IPS-NIHi7 (cell line): ENCODE data around the gene ARHGAP42.
"Not testable (repeated sequence)": the region's sequence is repeated elsewhere in the genome, so short reads cannot be mapped to it uniquely, and the experiment has no call there.

Experiments used
- DNase-seq: peaks from one replicate; pipeline ENCODE4 v3.0.0; 2012; ENCODE audit warnings: mixed read lengths; ENCODE audit errors: extremely low spot score

Gene ARHGAP42

DNA sequence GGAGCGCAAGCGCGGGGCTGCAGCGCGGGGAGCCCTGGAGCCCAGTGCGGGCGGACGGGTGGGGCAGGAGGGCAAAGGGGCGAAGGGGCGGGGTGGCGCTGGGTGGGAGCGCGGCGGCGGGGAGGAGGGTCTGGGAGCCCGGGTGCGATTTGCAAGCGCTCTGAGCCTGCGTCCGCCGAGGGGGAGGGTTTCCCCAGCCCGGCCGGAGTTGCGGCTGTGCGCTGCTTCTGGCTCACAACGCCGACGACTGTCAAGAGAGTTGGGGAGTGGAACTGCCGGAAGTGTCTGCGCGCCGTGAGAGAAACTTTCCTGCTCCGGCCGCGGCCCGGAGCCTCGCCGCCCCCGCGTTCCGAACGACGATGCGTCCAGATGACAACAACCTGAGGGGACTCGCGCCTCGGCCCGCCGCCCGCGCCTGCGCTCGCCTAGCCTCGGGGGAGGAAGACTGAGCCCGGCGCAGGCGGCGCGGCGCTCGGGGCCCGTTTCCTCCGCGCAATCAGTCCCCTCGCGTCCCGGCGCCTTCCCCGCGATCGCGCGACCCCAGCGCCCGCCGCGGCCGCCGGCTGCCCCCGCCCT, at the start of gene ARHGAP42:
TSS of gene ARHGAP42 (plus strand) at position 235 of the 576 bp plus-strand sequence. CDS start 391 bp downstream, outside the sequence.
- peak; percentile 82 for DNase-seq

DNA sequence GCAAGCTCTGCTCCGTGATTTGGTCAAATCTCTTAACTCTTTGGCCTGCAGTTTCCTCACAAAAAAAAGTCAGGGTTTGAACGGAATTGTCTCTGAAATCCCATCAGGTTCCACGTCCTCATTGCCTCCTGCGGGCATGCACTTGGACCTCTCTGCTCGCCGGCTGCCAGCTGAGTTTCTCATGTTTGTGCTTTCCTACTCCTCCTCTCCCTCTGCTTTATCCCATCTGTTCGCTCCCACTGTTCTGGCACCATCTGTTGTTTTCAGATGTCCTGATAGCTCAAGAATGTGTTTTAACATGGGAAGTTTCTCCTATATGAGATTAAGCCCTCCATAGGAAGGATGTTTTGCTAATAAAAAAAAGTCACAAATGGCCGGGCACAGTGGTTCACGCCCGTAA, 49.4 kb upstream of the ARHGAP42 start:
- DNase-seq, result no peak

DNA sequence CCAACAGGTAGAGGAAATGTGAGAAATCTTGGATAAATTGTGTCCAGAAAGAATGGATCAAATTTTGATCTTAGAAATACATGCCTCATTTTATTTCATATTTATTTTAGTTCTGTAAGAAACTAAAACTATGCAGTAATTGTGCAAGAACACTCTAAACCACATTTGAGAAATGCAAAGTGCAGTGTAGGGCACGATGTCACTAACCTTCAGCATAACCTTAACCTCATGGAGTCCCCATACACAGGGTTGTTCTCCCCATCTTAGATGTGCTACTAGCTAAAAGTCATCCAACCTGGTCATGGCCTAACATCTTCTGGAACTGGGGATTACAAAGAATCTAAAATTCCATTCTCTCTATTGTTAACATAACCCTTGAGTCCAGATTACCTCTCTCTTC, 48.4 kb upstream of the ARHGAP42 start:
- DNase-seq, result no peak

DNA sequence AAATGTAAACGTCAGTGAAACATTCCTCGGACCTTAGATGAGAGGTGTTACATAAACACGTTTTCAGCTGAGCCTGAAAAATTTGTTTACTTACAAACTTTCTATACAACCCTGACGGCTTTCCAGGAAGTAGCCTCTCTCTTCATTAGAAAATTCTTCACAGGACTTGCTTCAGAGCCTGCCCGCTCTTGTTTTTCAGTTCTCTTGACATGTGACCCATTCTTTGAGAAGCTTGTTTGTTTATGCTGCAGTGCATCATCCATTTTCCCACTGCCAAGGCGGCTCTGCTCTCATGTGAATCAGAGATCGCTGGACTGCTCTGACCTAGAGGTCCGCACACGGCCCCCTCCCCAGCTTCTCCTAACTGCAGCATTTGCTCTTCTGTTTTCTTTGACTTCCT, 47.9 kb upstream of the ARHGAP42 start:
- DNase-seq, result no peak

DNA sequence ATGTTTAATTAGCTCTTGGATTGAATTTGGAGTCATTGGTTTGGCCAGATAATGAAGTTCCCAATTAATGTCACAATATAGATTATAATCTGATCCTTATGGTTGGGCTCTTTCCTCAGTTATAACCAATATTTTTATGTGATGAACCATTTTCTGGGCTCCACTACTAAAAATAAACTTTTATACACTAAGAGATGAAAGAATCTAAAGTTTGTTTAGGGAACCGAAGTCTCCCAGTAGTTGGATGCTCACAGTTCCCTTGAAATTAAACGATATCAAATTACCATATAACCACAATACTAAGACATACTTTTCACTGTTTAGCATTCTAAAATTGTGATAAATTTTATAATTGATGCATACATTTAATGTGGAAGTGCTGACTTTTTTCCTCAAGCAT, 47.0 kb upstream of the ARHGAP42 start:
- DNase-seq, result no peak

DNA sequence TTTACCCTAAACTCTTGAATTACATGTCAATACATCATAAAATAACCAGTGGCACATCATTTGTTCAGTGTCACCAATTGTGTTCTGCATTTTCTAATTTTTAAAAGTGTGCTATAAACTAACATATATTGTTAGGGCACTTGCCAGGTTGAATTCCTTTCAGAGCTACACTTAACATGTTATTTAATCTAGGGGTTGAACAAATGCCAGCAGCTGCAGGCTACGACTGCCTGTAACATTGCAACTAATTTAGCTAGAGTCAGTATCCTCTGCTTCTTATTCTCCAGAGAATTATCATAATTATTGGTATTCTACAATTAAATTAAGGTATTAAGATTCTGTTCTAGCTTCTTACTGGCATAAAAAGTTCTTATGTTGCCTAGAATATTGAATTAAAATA, 46.4 kb upstream of the ARHGAP42 start:
- no peak for DNase-seq

DNA sequence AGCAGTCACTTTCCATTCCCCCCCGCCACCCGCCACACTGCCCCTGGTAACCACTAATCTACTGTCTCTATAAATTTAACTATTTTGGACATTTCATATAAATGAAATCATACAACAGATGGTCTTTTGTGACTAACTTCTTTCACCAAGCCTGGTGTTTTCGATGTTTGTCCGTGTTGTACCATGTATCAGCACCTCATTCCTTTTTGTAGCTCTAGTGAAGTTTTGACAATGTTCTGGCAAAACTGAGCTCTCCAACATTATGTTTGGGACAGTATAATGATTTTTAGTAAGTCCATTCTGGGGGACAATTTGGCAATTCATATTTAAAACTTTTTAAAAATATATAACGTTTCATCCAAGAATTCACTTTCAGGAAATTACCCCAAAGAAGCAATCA, 45.6 kb upstream of the ARHGAP42 start:
- no peak for DNase-seq

GRCh38 chr11:100646545-100646944, 40.5 kb upstream of the ARHGAP42 start:
- no peak for DNase-seq

DNA sequence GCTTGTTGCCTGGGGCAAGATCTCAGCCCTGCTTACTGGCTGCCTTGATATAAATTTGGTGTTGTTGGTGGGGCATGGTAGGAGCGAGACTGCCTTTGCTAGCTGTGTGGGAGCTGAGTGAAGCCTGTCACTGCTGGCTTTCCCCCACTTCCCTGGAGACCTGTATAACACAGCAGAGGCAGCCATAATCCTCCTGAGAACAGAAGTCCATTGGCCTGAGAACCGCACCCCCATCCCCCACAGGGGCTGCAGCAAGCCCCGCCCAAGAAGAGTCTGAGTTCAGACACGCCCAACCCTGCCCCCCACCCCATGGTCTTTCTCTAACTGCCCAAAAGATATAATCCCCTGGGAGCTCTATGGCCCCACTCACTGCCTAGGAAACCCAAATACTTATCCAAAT, 39.2 kb upstream of the ARHGAP42 start:
- DNase-seq, result no peak

GRCh38 chr11:100663583-100663982, 23.5 kb upstream of the ARHGAP42 start:
- DNase-seq, result peak; percentile 29

GRCh38 chr11:100663996-100664395, 23.1 kb upstream of the ARHGAP42 start:
- DNase-seq, result no peak

- not testable (repeated sequence) for DNase-seq
Measured at GRCh38 chr11:100666816-100667215, 20.3 kb upstream of the ARHGAP42 start.

DNA sequence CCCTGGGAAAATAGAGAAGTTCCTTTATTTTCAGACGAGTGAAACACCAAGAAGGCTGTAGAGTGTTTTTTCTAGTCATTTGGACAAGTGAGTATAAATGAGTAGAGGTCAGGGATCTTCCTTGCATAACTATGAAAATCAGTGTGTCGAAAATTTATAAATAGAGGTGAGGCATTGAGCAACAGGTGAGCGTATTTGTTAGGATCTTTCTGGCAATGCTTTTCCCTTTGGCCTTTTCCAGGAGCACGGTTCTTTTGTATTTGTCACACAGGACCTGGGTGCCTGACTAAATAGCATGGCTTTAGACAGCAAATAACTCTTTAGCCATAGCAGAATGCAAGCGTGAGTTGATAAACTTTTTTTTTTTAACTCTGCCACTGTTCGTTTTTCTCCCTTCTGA, 19.6 kb upstream of the ARHGAP42 start:
- no peak for DNase-seq

- DNase-seq, result peak; percentile 29
Measured at GRCh38 chr11:100670140-100670539, 16.9 kb upstream of the ARHGAP42 start.

GRCh38 chr11:100671471-100671870, 15.6 kb upstream of the ARHGAP42 start:
- DNase-seq, result no peak

GRCh38 chr11:100672498-100673033, 14.5 kb upstream of the ARHGAP42 start:
- no peak for DNase-seq

DNA sequence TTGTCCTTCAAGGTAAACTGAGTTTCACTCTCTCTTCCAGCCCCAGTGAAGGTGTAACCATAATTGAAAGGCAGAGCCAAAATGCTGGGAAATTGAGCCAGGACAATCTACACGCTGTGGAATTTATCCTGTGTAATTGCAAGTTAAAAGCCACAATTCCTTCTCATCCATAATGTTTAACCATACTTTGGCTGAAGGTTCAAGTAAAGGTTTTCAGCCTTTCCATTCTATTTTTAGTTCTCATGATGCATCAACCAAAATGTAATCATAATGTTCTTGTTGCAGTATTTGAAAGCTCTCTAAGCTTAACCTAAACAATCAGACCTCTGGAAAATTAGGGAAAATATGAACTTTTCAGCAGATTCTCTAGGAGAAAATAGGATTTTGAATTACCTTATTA, 14.0 kb upstream of the ARHGAP42 start:
- no peak for DNase-seq

GRCh38 chr11:100674212-100674611, 12.9 kb upstream of the ARHGAP42 start:
- DNase-seq, result no peak

DNA sequence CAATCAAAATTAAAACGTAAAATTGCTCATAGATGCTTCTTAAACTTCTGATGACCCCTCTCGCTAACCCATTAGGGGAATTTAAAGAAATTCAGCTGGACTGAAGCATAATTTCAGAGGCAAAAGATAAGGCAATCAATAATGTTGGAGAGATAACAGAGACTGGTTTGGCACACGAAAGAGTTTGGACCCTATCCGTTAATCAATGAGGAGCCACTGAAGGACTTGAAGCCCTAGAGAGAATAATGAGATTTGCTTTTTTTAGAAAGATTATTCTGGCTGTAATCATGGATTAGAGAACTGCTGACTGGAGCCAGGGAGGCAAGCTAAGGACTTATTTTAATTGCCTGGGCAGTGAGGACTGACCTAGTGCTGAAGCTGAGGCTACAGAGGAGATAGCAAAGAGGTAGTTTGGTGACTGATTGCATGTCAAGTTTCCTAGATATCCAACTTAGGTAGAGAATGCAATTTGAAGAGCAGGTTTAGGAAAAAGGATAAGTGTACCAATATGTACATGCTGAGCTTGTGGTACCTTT, 11.9 kb upstream of the ARHGAP42 start:
- DNase-seq, result no peak

- DNase-seq, result peak; percentile 80
Measured at GRCh38 chr11:100676901-100677300, 10.2 kb upstream of the ARHGAP42 start.

GRCh38 chr11:100677796-100678195, 9.3 kb upstream of the ARHGAP42 start:
- no peak for DNase-seq

GRCh38 chr11:100680070-100680469, 7.0 kb upstream of the ARHGAP42 start:
- no peak for DNase-seq

GRCh38 chr11:100681064-100681502, 6.0 kb upstream of the ARHGAP42 start:
- DNase-seq, result peak; percentile 41
